Activated effector memory CD4-positive, alpha-beta T cell treated with anti-CD3 and anti-CD28 coated beads, Interleukin-2, amount 50 U/mL, for 16 hours (primary cell): ENCODE data around the gene NT5DC4.

Experiments used
- DNase-seq: peaks from one replicate; pipeline ENCODE4 v3.0.0-alpha.2; 2020

The NT5DC4 gene

GRCh38 chr2:112788653-112789052 is 67.8 kb downstream of the NT5DC4 start:
- DNase-seq, result no peak
